Transverse colon (tissue), 4 donors: Measurements from ENCODE around the gene AGBL5.

Source experiments
- CTCF ChIP-seq, 5 experiments: fragments of 200-600 bp in 3 of 5; fragments of 450-650 bp in 2 of 5; sonication (generic) in 3 of 5; IDR thresholded peaks; 1 replicate in 2 of 5; 2 replicates in 3 of 5; pipeline ENCODE4 v1.5.1; 2016 to 2017; ENCODE audit warnings: antibody characterized with exemption in 5 of 5, inconsistent platforms in 3 of 5, mild to moderate bottlenecking in 2 of 5, moderate library complexity in 1 of 5
- EP300 ChIP-seq: sonication (generic); formaldehyde crosslinking; IDR thresholded peaks from one replicate; pipeline ENCODE4 v1.6.1; 2017; ENCODE audit warnings: antibody characterized with exemption, low read depth
- POLR2A ChIP-seq: fragments of 450-650 bp; IDR thresholded peaks from one replicate; pipeline ENCODE4 v1.6.1; 2016; ENCODE audit warnings: antibody characterized with exemption, mild to moderate bottlenecking, moderate library complexity
- POLR2AphosphoS5 ChIP-seq, 3 donors: sonication (generic); formaldehyde crosslinking; IDR thresholded peaks; one replicate each; pipeline ENCODE4 v1.6.1; 2016; ENCODE audit warnings: antibody characterized with exemption in 3 of 3

- TF ChIP-seq POLR2AphosphoS5 (IDR thresholded peaks at IDR 0.05) (no peak), POLR2A (no peak), CTCF (IDR thresholded peaks at IDR 0.05) (no peak), EP300 (no peak)
Measured at GRCh38 chr2:27072920-27073319, 21.5 kb downstream of the AGBL5 start.
